Activated naive CD4-positive, alpha-beta T cell treated with anti-CD3 and anti-CD28 coated beads, Interleukin-2, amount 50 U/mL, for 72 hours (primary cell): ENCODE results near the gene CNTD1. TPM values are rescaled to one million over a fixed set of nuclear protein-coding genes. Genes with fewer than 3 reads are reported as not detected.

ENCODE experiments used
- ATAC-seq, 2 donors: fragments of 150-1000 bp; cut with Tn5 transposase; 2 replicates each; pipeline ENCODE4 v1.10.0; 2021; ENCODE audit warnings: mild to moderate bottlenecking in 2 of 2, moderate library complexity in 2 of 2
- DNase-seq, 2 donors: peaks; one replicate each; pipeline ENCODE4 v3.0.0; 2021 to 2022; ENCODE audit warnings: low spot score in 2 of 2
- H3K27ac Mint-ChIP-seq, 2 donors: one replicate each; pipeline ENCODE4 v1.8.0; 2022; ENCODE audit warnings: mild to moderate bottlenecking in 2 of 2, mixed read lengths in 2 of 2
- H3K36me3 Mint-ChIP-seq, 2 donors: one replicate each; pipeline ENCODE4 v1.8.0; 2022; ENCODE audit warnings: mixed read lengths in 2 of 2
- H3K9me3 Mint-ChIP-seq, 2 donors: one replicate each; pipeline ENCODE4 v1.8.0; 2022; ENCODE audit warnings: mixed read lengths in 2 of 2
- total RNA-seq, 2 donors: library from RNA; stranded (reverse); gene quantifications; one replicate each; pipeline ENCODE4 v1.2.3, GENCODE V29; 2022

CNTD1 gene
- total RNA-seq, 2 donors from 2014 or later: 0.43 TPM; not detected in 1

GRCh38 chr17:42792545-42792944 lies 6.1 kb upstream of the CNTD1 start:
- no peak for DNase-seq
- no peaks in the 10 kb centered on the region for H3K36me3 Mint-ChIP-seq
- no peak for ATAC-seq
- H3K9me3 Mint-ChIP-seq: no peaks in the 10 kb centered on the region
- H3K27ac Mint-ChIP-seq: no peak overlapping the region

DNA sequence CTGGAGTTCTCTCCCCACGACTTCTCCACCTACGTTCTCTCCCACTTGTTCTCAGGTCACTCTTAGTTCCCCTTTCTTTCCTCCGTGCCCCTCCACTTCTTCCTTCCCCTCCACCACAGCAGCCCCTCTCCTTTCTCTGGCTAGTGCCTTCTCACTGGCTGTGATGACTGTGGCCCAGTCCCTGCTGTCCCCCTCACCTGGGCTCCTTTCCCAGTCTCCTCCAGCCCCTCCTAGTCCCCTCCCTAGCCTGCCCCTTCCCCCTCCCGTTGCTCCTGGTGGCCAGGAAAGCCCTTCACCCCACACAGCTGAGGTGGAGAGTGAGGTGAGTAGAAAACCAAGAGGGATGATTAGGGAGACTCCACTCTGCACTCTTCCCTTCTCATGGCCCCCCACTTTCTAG lies 3.6 kb upstream of the CNTD1 start:
- H3K36me3 Mint-ChIP-seq: peaks cover 8% of the 10 kb centered on the region in 2 donors
- no peak for ATAC-seq

DNA sequence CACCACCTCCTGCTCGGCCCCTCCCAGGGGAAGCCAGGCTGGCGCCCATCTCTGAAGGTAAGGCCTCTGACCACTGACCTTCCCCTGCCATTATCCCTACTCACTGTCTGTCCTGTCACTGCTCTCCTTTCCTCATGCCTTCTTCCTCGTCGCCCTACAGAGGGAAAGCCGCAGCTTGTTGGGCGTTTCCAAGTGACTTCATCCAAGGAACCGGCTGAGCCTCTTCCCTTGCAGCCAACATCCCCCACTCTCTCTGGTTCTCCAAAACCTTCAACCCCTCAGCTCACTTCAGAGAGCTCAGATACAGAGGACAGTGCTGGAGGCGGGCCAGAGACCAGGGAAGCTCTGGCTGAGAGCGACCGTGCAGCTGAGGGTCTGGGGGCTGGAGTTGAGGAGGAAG lies 3.2 kb upstream of the CNTD1 start:
- Mint-ChIP-seq H3K9me3 (peaks cover 4% of the 10 kb centered on the region in 2 donors), H3K36me3 (peaks cover 8% of the 10 kb centered on the region in 2 donors), H3K27ac (no peak overlapping the region)
- DNase-seq: no peak
- ATAC-seq: no peak

More for the DNA sequence above, 3.6 kb upstream of the CNTD1 start:
- Mint-ChIP-seq H3K9me3 (peaks cover 4% of the 10 kb centered on the region in 2 donors), H3K27ac (peak overlapping the region in 1 of 2 donors; percentile 51)
- no peak for DNase-seq

- Mint-ChIP-seq H3K9me3 (peaks cover 4% of the 10 kb centered on the region in 2 donors), H3K36me3 (peaks cover 8% of the 10 kb centered on the region in 2 donors), H3K27ac (no peak overlapping the region)
- ATAC-seq (no peak), DNase-seq (peak in 1 of 2 donors; percentile 18)
These were observed 2.4 kb upstream of the CNTD1 start for GRCh38 chr17:42796066-42796758.

- DNase-seq (no peak), ATAC-seq (no peak)
- peaks cover 4% of the 10 kb centered on the region in 2 donors for H3K9me3 Mint-ChIP-seq
- H3K36me3 Mint-ChIP-seq: peaks cover 8% of the 10 kb centered on the region in 2 donors
- H3K27ac Mint-ChIP-seq: no peak overlapping the region
These were observed 1.3 kb upstream of the CNTD1 start for GRCh38 chr17:42797067-42798007.

DNA sequence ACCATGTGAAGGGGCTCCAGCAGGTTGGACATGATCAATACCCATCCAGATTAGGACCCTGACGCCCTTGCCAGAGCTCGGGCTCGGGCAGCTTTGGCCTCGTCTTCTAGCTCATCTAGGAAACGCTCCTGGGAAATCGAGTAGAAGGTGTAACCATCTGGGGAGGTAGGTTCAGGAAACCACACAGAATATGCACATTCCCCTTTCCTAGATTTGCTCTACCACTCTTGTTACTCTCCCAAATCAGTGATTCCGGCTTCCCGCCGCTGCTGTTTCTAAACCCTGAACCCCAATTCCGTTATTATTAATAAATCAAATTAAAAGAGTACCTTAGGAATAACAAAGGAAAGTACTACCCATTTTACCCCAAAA lies 664 bp upstream of the CNTD1 start:
- peaks cover 4% of the 10 kb centered on the region in 2 donors for H3K9me3 Mint-ChIP-seq
- no peak for ATAC-seq
- H3K27ac Mint-ChIP-seq: peak overlapping the region; percentile 81 to 94
- DNase-seq: no peak
- H3K36me3 Mint-ChIP-seq: peaks cover 8% of the 10 kb centered on the region in 2 donors

GRCh38 chr17:42803074-42803883 lies 4.6 kb downstream of the CNTD1 start:
- ATAC-seq (no peak), DNase-seq (no peak)
- peaks cover 4% of the 10 kb centered on the region in 2 donors for H3K9me3 Mint-ChIP-seq
- H3K36me3 Mint-ChIP-seq: peaks cover 7% of the 10 kb centered on the region in 2 donors
- no peak overlapping the region for H3K27ac Mint-ChIP-seq

- Mint-ChIP-seq H3K9me3 (no peaks in the 10 kb centered on the region), H3K27ac (no peak overlapping the region), H3K36me3 (no peaks in the 10 kb centered on the region)
- DNase-seq: no peak
- ATAC-seq: no peak
These were observed 6.3 kb downstream of the CNTD1 start for GRCh38 chr17:42804918-42805367.

GRCh38 chr17:42806249-42806648 lies 7.6 kb downstream of the CNTD1 start:
- H3K9me3 Mint-ChIP-seq: no peaks in the 10 kb centered on the region
- no peak for ATAC-seq
- H3K27ac Mint-ChIP-seq: no peak overlapping the region
- no peak for DNase-seq
- no peaks in the 10 kb centered on the region for H3K36me3 Mint-ChIP-seq

GRCh38 chr17:42809250-42809649 lies 10.6 kb downstream of the CNTD1 start:
- Mint-ChIP-seq H3K36me3 (peaks cover 0 to 6% of the 10 kb centered on the region in 2 donors), H3K27ac (peak overlapping the region in 1 of 2 donors; percentile 51), H3K9me3 (no peaks in the 10 kb centered on the region)
- ATAC-seq: no peak
- no peak for DNase-seq

- DNase-seq (no peak), ATAC-seq (no peak)
- Mint-ChIP-seq H3K36me3 (peaks cover 10 to 23% of the 10 kb centered on the region in 2 donors), H3K9me3 (no peaks in the 10 kb centered on the region), H3K27ac (peak overlapping the region; percentile 3 to 73)
These were observed 16.2 kb downstream of the CNTD1 start for GRCh38 chr17:42814633-42815399.

DNA sequence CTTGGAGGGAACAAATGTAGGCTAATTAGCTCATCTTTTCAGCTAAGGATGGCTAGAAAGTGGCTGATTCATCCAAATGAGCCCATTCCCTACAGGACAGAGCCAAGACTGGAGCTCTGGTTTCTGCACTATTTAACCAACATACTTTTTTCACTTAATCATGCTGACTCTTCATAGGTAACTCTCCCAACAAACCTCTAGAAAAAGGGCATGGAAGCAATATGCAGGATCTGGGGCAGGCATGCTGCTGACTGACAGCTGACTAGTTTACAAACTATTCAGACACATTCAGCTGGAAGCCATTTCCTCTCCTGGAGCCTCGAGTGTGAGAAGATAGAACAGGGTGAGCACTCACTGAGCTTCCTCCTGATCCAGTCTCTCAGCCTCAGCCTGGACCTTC lies 19.2 kb downstream of the CNTD1 start:
- ATAC-seq (no peak), DNase-seq (no peak)
- H3K27ac Mint-ChIP-seq: no peak overlapping the region
- H3K36me3 Mint-ChIP-seq: peaks cover 10 to 31% of the 10 kb centered on the region in 2 donors
- no peaks in the 10 kb centered on the region for H3K9me3 Mint-ChIP-seq

GRCh38 chr17:42818379-42818778 lies 19.7 kb downstream of the CNTD1 start:
- ATAC-seq: no peak
- no peak for DNase-seq
- Mint-ChIP-seq H3K27ac (no peak overlapping the region), H3K36me3 (peaks cover 10 to 30% of the 10 kb centered on the region in 2 donors), H3K9me3 (no peaks in the 10 kb centered on the region)

DNA sequence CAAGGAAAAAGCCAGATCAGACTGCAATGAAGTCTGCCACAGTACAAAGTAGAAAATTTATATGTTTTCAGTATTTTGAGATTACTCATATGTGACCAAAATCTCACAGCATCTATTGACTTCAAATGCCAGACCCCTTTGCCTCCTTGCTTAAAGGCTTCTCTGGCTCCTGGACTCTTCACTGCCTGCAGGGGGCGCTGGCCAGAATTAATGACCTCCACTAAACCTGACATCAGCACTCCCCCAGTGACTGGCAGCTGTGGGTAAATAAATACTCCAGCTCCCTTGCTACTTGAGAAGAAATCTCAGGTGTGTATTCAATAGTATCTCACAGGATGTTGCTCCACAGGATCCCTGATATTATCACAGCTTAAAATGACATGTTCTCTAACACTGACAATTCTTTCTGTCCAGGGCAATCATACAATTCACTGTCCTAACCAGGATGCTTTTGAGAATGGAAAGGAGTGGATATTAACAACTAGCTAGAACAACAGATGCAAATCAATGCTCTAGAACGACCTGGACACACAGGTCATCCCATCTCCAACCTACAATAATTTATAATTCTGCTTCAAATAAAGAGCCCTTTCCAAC lies 21.4 kb downstream of the CNTD1 start:
- DNase-seq: peak in 1 of 2 donors; percentile 75
- Mint-ChIP-seq H3K9me3 (no peaks in the 10 kb centered on the region), H3K36me3 (peaks cover 18 to 28% of the 10 kb centered on the region in 2 donors), H3K27ac (no peak overlapping the region)
- ATAC-seq: peak in 1 of 2 donors; percentile 43

- DNase-seq: no peak
- Mint-ChIP-seq H3K9me3 (no peaks in the 10 kb centered on the region), H3K36me3 (peaks cover 18 to 23% of the 10 kb centered on the region in 2 donors), H3K27ac (no peak overlapping the region)
- no peak for ATAC-seq
These were observed 22.5 kb downstream of the CNTD1 start for GRCh38 chr17:42821176-42821575.
